Frontal cortex (tissue), 4 donors: ENCODE results near the gene PSEN1. TPM values are rescaled to one million over a fixed set of nuclear protein-coding genes. Genes with fewer than 3 reads are reported as not detected.
A peak's percentile ranks its signal among the peaks of the same experiment; 100 is the strongest.

Source experiments
- DNase-seq, 2 donors: peaks; one replicate each; pipeline ENCODE4 v3.0.0; 2012; ENCODE audit warnings: low spot score in 2 of 2
- FAIRE-seq: peaks from 2 replicates; lab custom pipeline; 2012; peaks lifted over from hg19 to GRCh38; lab: Jason Lieb, UNC
- total RNA-seq: library from RNA; depleted of rRNA; stranded (reverse); fragments of >200 nt; gene quantifications from one replicate; pipeline ENCODE4 v1.2.3, GENCODE V29; 2014
- donor health status: control.
- donor health status: control.
- donor health status: control.

Gene PSEN1
- total RNA-seq, 1 donor from 2014 or later, result 72.2 TPM

DNA sequence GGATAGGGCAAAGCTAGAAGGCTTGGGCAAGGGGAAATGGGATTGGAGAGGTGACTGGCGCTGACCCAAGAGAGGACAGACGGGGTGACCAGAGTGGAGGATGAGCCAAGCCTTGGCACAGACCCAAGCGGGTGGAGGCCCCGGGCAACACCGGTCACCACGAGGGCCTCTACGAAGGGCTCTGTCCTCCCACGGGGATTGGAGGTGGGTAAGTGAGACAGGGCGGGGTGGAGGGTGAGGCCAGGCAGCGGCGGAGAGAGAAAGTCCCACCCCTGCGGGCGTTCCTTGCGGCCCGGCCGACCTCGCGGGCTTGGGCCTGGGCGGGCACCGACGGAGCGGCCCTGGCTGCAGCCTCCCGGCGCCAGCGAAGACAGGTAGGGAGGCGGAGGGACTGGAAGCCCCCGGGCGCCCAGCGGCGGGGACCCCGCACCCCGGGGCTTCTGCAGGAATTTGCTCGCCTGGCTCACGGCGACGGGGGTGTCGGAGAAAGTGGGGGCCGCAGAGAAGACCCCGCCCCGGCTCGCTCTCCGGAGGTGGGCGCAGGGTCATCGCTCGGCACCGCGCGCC is 101.0 kb downstream of the PSEN1 start, which contains the start of gene PAPLN:
Gene PAPLN, plus strand, starts transcription at position 288 of the 567 bp plus-strand sequence. CDS start 2,273 bp downstream, outside the sequence.
- peak in 1 of 2 donors; percentile 22 for DNase-seq
- no peak for FAIRE-seq

GRCh38 chr14:73237786-73238423 is 101.6 kb downstream of the PSEN1 start:
- peak in 1 of 2 donors; percentile 50 for DNase-seq
- no peak for FAIRE-seq

- FAIRE-seq (no peak), DNase-seq (peak in 1 of 2 donors; percentile 50)
Observed at GRCh38 chr14:73238424-73238852, 102.1 kb downstream of the PSEN1 start.

DNA sequence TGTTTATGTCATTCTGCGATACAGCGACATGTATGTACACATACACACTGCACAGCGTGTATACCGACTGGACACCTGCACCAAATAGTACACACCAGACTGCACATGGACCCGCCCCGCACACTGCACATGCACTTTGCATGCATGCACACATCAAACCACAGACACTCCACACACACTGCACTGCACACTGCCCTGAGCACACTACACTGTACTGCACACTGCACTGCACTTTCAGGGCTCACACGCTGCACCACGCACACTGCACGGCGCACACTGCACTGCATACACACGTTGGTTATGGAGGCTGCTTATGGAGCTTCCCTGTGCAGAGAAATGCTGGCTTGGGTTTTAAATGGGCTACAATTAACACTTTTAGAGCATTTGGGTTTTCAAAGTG is 102.6 kb downstream of the PSEN1 start:
- FAIRE-seq (no peak), DNase-seq (no peak)

DNA sequence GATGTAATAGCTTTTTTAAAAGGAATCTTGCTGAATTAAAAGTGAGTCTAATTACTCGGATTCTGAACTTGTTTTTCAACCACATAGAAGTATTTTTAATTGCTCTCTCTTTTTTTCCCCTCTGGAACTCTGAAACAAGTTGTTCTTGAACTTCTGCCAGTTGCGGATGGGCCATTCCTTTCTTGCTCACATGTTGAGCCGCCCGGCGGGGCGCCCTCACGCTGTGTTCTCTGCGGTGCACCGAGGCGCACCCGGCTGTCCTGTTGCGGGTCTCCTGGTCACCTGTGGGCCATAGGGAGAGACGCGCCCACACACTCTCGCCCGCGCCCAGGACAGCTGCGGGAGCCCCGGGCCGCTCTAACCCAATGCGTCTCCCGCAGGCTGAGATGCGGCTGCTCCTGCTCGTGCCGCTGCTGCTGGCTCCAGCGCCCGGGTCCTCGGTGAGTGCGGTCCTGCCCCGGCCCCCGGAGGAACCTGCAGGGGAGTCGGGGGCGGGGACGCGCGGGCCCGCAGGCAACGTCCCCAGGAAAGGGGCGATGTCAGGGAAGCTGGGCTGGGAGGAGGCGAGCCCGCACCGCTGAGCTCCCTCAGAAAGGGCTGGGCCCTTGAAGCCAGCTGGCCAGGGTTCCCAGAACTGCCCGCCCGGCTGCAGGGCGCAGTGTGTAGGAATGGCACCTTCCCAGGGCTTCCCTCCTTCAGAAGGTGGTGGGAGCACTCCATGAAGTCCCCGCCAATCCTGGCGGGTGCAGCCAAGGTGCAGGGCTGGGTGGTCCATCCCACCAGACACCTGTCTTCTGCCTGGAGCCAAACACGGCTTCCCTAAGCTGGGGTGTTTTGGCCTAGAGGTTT is 103.3 kb downstream of the PSEN1 start:
- peak; percentile 48 to 60 for DNase-seq
- FAIRE-seq, result no peak

GRCh38 chr14:73240816-73241480 is 104.6 kb downstream of the PSEN1 start:
- FAIRE-seq (no peak), DNase-seq (peak; percentile 33 to 36)

GRCh38 chr14:73241481-73242165 is 105.3 kb downstream of the PSEN1 start:
- FAIRE-seq, result no peak
- DNase-seq, result peak in 1 of 2 donors; percentile 5

DNA sequence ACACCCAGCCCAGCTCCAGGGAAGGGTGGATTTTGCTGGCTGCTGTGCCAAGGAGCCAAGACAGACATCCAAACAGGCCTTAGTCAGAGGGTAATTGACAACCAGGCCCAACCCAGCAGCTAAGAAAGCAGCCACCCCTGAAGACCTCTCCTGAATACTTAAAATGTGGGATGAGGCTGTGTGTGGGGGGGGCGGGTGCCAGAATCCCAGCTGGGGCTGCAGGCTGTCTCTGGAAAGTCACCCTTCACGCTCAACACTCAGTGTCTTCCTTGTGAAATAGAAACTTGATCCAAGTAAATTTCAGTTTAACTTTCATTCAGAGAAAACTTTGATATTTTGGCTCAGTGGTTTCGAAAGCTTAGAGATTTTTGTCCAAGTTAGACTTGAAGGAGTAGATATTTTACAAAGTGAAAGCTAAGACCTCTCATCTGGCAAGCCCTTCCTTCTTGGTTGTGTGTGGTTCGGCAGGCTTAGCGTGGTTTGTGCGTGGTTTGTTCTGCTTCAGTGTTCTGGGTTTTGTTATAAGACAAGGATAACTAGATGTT is 106.1 kb downstream of the PSEN1 start:
- FAIRE-seq (no peak), DNase-seq (no peak)

DNA sequence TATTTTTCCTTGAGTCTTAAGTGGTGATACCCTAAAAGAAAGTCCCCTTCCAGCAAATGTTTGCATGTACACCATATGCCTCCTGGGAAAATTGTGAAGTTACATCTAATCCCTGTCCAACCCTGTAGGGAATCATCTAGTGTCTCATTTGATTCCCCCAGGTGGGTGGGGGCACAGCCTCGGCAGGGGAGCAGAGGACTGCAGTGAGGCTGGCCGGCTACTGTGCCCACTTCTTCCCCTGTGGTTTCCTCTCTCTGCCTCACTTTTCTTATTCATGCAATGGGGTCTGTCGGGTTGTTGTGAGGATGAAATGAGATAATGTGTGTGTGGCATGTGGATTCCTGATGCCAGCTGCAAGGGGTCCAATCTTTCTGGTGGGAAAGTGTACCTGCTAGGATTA is 107.0 kb downstream of the PSEN1 start:
- FAIRE-seq, result no peak

GRCh38 chr14:73243748-73244147 is 107.4 kb downstream of the PSEN1 start:
- FAIRE-seq, result no peak
- no peak for DNase-seq

More for the DNA sequence above, 107.0 kb downstream of the PSEN1 start:
- no peak for DNase-seq

DNA sequence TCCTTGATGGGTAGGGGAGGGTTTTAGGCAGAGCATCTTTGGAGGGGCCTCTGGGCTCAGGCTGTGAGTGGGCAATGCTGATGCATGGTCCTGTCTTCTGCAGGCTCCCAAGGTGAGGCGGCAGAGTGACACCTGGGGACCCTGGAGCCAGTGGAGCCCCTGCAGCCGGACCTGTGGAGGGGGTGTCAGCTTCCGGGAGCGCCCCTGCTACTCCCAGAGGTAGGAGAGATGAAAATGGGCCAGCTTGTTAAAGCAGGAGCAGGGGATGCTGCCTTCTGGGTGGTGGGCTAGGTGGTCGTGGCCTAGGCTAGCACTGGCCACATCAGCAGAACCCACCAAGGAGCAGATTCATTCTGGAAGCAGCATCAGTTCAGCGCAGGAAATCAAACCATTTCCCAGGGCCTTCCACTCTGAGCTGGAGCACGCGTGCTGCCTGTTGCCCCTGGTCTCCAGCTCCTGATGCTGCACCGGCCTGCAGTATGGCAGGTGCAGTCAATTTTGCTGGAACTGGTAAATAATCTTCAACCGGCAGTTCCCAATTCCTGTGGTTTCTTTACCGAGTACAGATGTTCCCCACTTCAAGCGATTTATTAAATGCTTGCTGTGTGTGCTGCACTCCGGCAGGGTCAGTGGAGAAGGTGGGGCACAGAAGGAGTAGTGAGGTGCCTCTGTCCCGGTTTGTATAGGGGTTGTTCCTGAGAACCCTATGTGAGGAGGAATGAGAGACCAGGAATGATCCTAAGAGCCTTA is 108.4 kb downstream of the PSEN1 start:
- FAIRE-seq, result no peak
- DNase-seq, result no peak

DNA sequence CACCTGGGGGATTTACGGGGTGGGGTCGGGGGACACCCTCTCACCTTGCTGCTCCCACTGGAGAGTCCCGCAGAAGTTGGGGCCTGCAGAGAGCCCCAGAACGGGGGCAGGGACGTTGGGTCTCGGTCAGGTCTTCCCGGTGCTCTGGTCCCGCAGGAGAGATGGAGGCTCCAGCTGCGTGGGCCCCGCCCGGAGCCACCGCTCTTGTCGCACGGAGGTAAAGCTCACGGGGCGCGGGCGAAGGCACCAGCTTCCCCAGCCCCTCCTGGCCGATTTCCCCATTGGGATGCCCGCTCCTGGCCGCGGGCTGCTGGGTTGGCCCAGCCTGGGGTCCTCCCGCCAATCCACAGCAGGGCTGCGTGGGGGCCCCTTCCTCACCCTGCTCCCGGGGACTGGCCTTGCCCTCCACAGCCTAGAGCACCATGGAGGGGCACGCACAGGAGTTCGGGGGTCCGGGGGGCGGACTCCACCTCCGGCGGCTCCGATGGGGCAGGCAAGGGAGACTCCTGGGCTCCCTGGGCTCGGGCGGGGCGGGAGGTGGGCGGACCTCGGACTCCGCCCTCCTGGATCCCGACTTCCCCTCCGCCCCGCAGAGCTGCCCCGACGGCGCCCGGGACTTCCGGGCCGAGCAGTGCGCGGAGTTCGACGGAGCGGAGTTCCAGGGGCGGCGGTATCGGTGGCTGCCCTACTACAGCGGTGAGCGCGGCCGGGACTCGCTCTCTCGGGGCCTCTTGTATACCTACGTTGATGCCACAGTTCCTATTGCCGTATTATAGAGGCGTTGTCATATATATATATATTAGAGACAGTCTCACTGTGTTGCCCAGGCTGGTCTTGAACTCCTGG is 109.4 kb downstream of the PSEN1 start:
- no peak for DNase-seq

DNA sequence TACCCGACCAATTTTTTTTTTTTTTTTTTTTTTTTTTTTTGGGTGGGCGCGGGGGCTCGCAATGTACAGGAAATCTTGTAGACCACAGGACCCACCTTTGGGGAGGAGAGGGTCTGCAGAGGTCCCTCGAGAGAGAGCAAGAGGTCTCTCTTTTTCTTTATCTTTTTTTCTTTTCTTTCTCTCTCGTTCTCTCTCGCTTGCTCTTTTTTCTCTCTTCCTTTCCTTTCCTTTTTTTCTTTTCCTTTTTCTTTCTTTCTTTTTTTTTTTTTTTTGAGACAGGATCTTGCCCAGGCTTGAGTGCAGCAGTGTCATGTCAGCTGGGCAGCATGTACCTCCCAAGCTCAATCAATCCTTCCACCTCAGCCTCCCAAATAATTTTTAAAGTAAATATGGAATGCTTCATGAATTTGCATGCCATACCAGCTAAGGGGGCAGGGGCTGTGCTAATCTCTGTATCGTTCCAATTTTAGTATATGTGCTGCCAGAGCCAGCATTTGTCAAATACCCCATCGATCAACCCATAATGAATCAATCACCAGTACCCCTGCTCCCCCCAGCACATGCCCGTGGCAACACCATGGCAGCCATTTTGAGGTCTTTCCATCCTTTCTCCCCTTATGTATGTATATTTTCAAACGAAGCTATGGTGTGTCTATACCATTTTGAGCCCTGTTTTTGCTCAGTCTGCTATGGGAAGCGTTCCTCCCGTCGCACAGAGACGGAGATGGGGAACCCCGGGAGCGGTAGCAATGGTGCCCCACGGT is 110.3 kb downstream of the PSEN1 start:
- DNase-seq (no peak), FAIRE-seq (no peak)

More for the DNA sequence above, 109.4 kb downstream of the PSEN1 start:
- no peak for FAIRE-seq

DNA sequence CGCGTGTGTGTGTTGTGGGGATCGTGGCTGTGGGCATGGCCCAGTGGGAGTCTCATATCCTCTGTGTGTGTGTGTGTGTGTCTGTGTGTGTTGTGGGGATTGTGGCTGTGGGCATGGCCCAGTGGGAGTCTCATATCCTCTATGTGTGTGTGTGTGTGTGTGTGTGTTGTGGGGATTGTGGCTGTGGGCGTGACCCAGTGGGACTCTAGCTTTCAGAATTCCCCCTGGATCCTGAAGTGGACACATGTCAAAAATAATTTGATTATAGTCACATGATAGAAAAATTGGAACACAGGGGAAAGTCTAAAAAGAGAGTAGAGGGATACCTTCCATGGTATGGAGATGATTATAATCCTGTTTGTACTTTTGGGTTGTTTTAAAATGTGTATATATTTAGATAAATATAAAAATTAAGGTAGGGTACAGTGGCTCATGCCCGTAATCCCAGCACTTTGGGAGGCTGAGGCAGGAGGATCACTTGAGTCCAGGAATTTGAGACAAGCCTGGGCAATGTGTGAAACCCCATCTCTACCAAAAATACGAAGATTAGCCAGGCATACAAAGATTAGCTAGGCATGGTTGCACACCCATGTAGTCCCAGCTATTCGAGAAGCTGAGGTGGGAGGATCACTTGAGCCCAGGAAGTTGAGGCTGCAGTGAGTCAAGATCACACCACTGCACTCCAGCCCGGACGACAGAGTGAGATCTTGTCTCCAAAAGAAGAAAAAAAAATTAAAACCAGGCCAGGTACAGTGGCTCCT is 112.0 kb downstream of the PSEN1 start:
- DNase-seq, result no peak
- FAIRE-seq, result no peak

GRCh38 chr14:73249108-73249507 is 112.8 kb downstream of the PSEN1 start:
- FAIRE-seq, result no peak
- DNase-seq, result no peak

DNA sequence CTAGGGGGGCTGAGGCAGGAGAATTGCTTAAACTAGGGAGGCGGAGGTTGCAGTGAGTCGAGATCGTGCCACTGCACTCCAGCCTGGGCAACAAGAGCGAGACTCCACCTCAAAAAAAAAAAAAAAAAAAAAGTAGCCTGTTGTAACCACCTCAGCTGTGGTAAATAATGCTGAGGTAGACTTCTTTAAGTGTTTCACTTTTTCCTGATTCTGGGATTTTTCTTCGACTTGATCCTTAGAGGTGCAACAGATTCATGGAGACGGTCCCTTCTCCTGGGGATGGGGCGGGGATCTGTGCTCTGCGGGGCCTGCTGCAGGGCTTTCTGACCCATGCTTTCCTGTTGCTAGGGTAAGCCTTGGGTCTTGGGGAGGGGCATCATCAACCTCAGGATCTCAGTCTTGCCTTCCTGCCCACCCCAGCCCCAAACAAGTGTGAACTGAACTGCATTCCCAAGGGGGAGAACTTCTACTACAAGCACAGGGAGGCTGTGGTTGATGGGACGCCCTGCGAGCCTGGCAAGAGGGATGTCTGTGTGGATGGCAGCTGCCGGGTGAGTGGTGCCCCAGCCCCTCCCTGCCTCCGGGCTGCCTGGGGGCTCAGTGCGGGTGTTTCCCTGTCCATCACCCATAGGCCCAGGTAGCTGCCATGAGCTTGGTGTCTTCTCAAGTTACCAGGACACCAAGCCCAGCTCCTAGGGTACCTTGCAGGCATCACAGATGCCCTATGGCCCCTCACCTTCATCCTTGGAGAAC is 113.4 kb downstream of the PSEN1 start:
- DNase-seq (no peak), FAIRE-seq (no peak)
